GM23248 (cell line): ENCODE results near the gene TSBP1. TPM values are rescaled to one million over a fixed set of nuclear protein-coding genes. Genes with fewer than 3 reads are reported as not detected.

ENCODE experiments used
- DNase-seq: peaks from one replicate; pipeline ENCODE4 v3.0.0-alpha.2; 2015
- H2AFZ ChIP-seq: fragments of 200-600 bp; sonication (generic); 2 replicates; pipeline ENCODE4 v1.6.1; 2016; ENCODE audit warnings: antibody characterized with exemption
- H3F3A ChIP-seq: fragments of 200-600 bp; sonication (generic); 2 replicates; pipeline ENCODE4 v1.6.1; 2016; ENCODE audit warnings: mild to moderate bottlenecking, antibody characterized with exemption, mixed run types; ENCODE audit not compliant: insufficient read depth
- H3K27ac ChIP-seq: fragments of 200-600 bp; sonication (generic); 2 replicates; pipeline ENCODE4 v1.5.1; 2016; ENCODE audit warnings: mild to moderate bottlenecking
- H3K27me3 ChIP-seq: fragments of 200-600 bp; sonication (generic); replicated peaks from 2 replicates; pipeline ENCODE4 v1.6.1; 2016; ENCODE audit warnings: mild to moderate bottlenecking; ENCODE audit not compliant: insufficient read depth
- H3K36me3 ChIP-seq: fragments of 200-600 bp; sonication (generic); 2 replicates; pipeline ENCODE4 v1.6.1; 2016; ENCODE audit warnings: low read depth, mild to moderate bottlenecking
- H3K4me1 ChIP-seq: fragments of 200-600 bp; sonication (generic); 2 replicates; pipeline ENCODE4 v1.6.1; 2016; ENCODE audit warnings: mild to moderate bottlenecking; ENCODE audit not compliant: insufficient read depth
- H3K4me2 ChIP-seq: fragments of 200-600 bp; sonication (generic); one replicate; pipeline ENCODE4 v1.6.1; 2016; ENCODE audit warnings: mild to moderate bottlenecking; ENCODE audit not compliant: unreplicated experiment
- H3K4me3 ChIP-seq: fragments of 200-600 bp; sonication (generic); 2 replicates; pipeline ENCODE4 v1.5.1; 2016; ENCODE audit warnings: mild to moderate bottlenecking
- H3K79me2 ChIP-seq: fragments of 200-600 bp; sonication (generic); 2 replicates; pipeline ENCODE4 v1.6.1; 2016; ENCODE audit warnings: mild to moderate bottlenecking; ENCODE audit not compliant: insufficient read depth
- H3K9ac ChIP-seq: fragments of 200-600 bp; sonication (generic); 2 replicates; pipeline ENCODE4 v1.6.1; 2016; ENCODE audit warnings: mild to moderate bottlenecking
- H3K9me2 ChIP-seq: fragments of 200-600 bp; sonication (generic); 2 replicates; pipeline ENCODE4 v1.6.1; 2016; ENCODE audit warnings: mixed run types, mild to moderate bottlenecking, moderate library complexity; ENCODE audit not compliant: insufficient read depth
- H3K9me3 ChIP-seq: fragments of 200-600 bp; sonication (generic); one replicate; pipeline ENCODE4 v1.6.1; 2017; ENCODE audit warnings: low read depth
- H4K20me1 ChIP-seq: fragments of 200-600 bp; sonication (generic); 2 replicates; pipeline ENCODE4 v1.6.0; 2016; ENCODE audit not compliant: insufficient read depth
- EZH2 ChIP-seq: fragments of 200-600 bp; sonication (generic); IDR thresholded peaks from 2 replicates; pipeline ENCODE4 v1.6.1; 2018; ENCODE audit warnings: antibody characterized with exemption, mild to moderate bottlenecking; ENCODE audit not compliant: insufficient read depth, poor library complexity, severe bottlenecking
- EZH2phosphoT487 ChIP-seq: fragments of 200-600 bp; sonication (generic); IDR thresholded peaks from 2 replicates; pipeline ENCODE4 v1.6.1; 2018; ENCODE audit warnings: antibody characterized with exemption, moderate library complexity, mild to moderate bottlenecking, low read depth; ENCODE audit not compliant: insufficient read depth
- WGBS, 2 experiments: methylation state at CpG; one replicate each; pipeline ENCODE4 v1.1.6; 2015 to 2017; ENCODE audit warnings: low lambda C conversion rate in 2 of 2, low coverage in 1 of 2; ENCODE audit errors: missing lambda C conversion rate in 2 of 2; 5-methylcytosine and 5-hydroxymethylcytosine counted together
- in situ Hi-C: fragments of 300-500 bp; cut with MboI; formaldehyde crosslinking; loops from 2 replicates; pipeline ENCODE4 v1.15.0; 2020
- polyA plus RNA-seq: library from polyadenylated mRNA; unstranded; fragments of >200 nt; fragmentation: Nextera tagmentation; extraction: Ambion mirVana; gene quantifications from 2 replicates; pipeline ENCODE4 v1.2.1, GENCODE V29; 2016
- total RNA-seq: library from RNA; depleted of rRNA; stranded (reverse); fragments of >200 nt; shearing (Covaris generic); gene quantifications from 2 replicates; pipeline ENCODE4 v1.2.3, GENCODE V29; 2014

TSBP1 gene
- total and polyA plus RNA-seq, 2 experiments from 2014 or later: not detected

DNA sequence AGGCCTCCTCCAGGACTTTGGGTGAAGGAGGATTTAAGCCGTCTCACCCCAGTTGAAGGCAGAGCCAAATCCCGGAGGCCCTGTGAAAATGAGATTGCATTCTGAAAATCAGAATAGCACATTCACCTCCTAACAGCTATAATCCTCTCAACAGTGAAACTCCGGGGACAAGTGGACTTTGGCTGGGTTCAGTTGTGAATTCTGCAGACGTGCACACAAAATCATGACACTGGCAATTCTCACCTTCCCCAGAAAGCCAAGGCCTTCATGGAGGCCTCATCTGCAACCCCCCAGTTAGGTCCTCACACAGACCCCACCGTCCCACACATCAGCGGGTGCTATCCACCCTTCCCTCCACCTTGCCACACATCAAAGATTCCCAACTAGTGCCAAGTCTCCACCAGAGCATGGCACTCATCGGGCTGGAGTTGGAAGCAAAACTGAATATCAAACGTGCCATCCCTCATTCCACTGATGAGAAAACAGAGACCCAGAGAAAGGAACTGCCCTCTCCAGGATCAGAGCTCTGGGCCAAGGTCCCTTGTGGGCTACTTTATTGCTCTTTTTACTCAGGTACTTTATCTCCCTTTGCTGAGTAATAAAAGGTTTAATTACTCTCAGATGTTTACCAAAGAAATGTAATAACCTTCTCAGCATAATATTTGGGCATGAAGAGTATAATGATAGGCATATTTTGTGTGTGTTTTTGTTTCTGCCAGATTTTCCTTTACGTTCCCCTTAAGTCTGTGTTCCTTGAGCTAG, 40.0 kb upstream of the TSBP1 start:
- Histone ChIP-seq H3K36me3 (no peaks in the 10 kb centered on the region), H4K20me1 (no peaks in the 10 kb centered on the region), H3K27ac (no peak overlapping the region), H3K4me1 (no peaks in the 10 kb centered on the region), H3K9ac (no peak overlapping the region), H2AFZ (no peak overlapping the region), H3K27me3 (peaks cover 35% of the 10 kb centered on the region), H3K9me3 (no peaks in the 10 kb centered on the region), H3F3A (no peaks in the 10 kb centered on the region), H3K9me2 (no peaks in the 10 kb centered on the region), H3K4me3 (no peak overlapping the region), H3K4me2 (no peak overlapping the region), H3K79me2 (no peaks in the 10 kb centered on the region)
- no peak for DNase-seq
- WGBS, 2 experiments: 54 to 64% methylated on average over 9 of the region's 9 CpGs
- in situ Hi-C loops: loop anchor here (25.0 kb wide), 1 partner anchor 174 kb away; no protein-coding TSS in a partner anchor
- no peak for TF ChIP-seq EZH2
- no peak for TF ChIP-seq EZH2phosphoT487

GRCh38 chr6:32410906-32411305, 39.2 kb upstream of the TSBP1 start:
- no peak overlapping the region for H3K4me3 ChIP-seq
- H3K9ac ChIP-seq: no peak overlapping the region
- no peak overlapping the region for H3K27ac ChIP-seq
- no peak for DNase-seq
- H2AFZ ChIP-seq: no peak overlapping the region
- no peaks in the 10 kb centered on the region for H3K4me1 ChIP-seq
- H3K27me3 ChIP-seq: peaks cover 34% of the 10 kb centered on the region
- no peaks in the 10 kb centered on the region for H4K20me1 ChIP-seq
- no peaks in the 10 kb centered on the region for H3K36me3 ChIP-seq
- no peaks in the 10 kb centered on the region for H3F3A ChIP-seq
- TF ChIP-seq EZH2phosphoT487 (no peak), EZH2 (no peak)
- 56 to 59% methylated on average over 5 of the region's 5 CpGs for WGBS, 2 experiments
- no peaks in the 10 kb centered on the region for H3K9me2 ChIP-seq
- no peak overlapping the region for H3K4me2 ChIP-seq
- no peaks in the 10 kb centered on the region for H3K79me2 ChIP-seq
- in situ Hi-C loops: loop anchor here (25.0 kb wide), 1 partner anchor 174 kb away; no protein-coding TSS in a partner anchor
- H3K9me3 ChIP-seq: no peaks in the 10 kb centered on the region

GRCh38 chr6:32406857-32407256, 35.2 kb upstream of the TSBP1 start, which contains the start of gene BTNL2:
TSS of gene BTNL2 (minus strand) at chr6:32407181. CDS start at chr6:32407123, 58 bp downstream.
- in situ Hi-C loops: loop anchor here (25.0 kb wide), 1 partner anchor 170 kb away; no protein-coding TSS in a partner anchor
- Histone ChIP-seq H3K4me2 (no peak within 1 kb of the TSS), H2AFZ (no peak within 1 kb of the TSS), H3K79me2 (no peaks in the 10 kb centered on the region), H3K27me3 (peaks cover 48% of the 10 kb centered on the region), H3K4me3 (no peak within 1 kb of the TSS), H3K36me3 (no peaks in the 10 kb centered on the region), H3K27ac (no peak within 1 kb of the TSS), H3K4me1 (no peaks in the 10 kb centered on the region), H4K20me1 (no peaks in the 10 kb centered on the region), H3K9me2 (no peaks in the 10 kb centered on the region), H3K9ac (no peak within 1 kb of the TSS), H3F3A (no peaks in the 10 kb centered on the region), H3K9me3 (no peaks in the 10 kb centered on the region)
- WGBS, 2 experiments: 30 to 31% methylated on average over 4 of the region's 4 CpGs
- TF ChIP-seq EZH2phosphoT487: no peak
- no peak for TF ChIP-seq EZH2
- DNase-seq: no peak

DNA sequence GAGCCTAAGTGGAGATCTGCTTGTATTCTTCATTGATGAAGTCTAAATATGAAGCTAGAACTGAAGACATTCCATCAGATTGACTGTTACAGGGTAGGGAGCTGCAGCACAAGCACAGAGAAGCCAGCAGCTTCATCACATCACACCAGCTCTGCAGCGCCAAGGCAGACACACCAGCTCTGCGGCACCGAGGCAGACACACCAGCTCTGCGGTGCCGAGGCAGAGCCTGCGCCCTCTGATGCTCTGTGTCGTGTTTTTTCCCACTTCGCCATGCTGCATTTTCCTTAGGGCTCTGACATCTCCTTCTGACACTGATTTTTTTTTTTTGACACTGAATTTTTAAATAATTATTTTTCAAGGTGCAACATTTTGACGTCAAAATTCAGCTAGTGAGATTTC, 34.5 kb upstream of the TSBP1 start:
- in situ Hi-C loops: loop anchor here (25.0 kb wide), 1 partner anchor 169 kb away; no protein-coding TSS in a partner anchor
- Histone ChIP-seq H3K9me3 (no peaks in the 10 kb centered on the region), H4K20me1 (no peaks in the 10 kb centered on the region), H3K36me3 (no peaks in the 10 kb centered on the region), H3K4me3 (no peak overlapping the region), H3K4me1 (no peaks in the 10 kb centered on the region), H3K79me2 (no peaks in the 10 kb centered on the region), H3K9ac (no peak overlapping the region), H3K4me2 (no peak overlapping the region), H3K9me2 (no peaks in the 10 kb centered on the region), H3K27ac (no peak overlapping the region), H2AFZ (no peak overlapping the region), H3F3A (no peaks in the 10 kb centered on the region), H3K27me3 (peaks cover 46% of the 10 kb centered on the region)
- WGBS, 2 experiments: 30% methylated on average over 9 of the region's 9 CpGs
- no peak for DNase-seq
- no peak for TF ChIP-seq EZH2
- no peak for TF ChIP-seq EZH2phosphoT487
